B cell (primary cell): ENCODE data around the gene NTMT1. TPM values are rescaled to one million over a fixed set of nuclear protein-coding genes. Genes with fewer than 3 reads are reported as not detected.

Source experiments
- ATAC-seq: fragments of 200-7000 bp; cut with Tn5 transposase; one replicate; pipeline ENCODE4 v1.10.0; 2021; ENCODE audit warnings: low read depth, mild to moderate bottlenecking, moderate number of reproducible peaks, moderate library complexity
- CTCF ChIA-PET: fragments of 350-600 bp; sonication (Branson Sonifier 250); formaldehyde crosslinking; loops from one replicate; lab custom pipeline; 2021; ENCODE audit warnings: antibody characterized with exemption, inconsistent platforms; lab: Charles Lee
- POLR2A ChIA-PET: fragments of 350-600 bp; sonication (Branson Sonifier 250); formaldehyde crosslinking; loops from one replicate; lab custom pipeline; 2021; ENCODE audit warnings: antibody characterized with exemption; lab: Charles Lee
- DNase-seq: peaks from one replicate; pipeline ENCODE4 v3.0.0; 2013
- H2AFZ ChIP-seq: 2 replicates; pipeline ENCODE4 v1.6.1; 2012; ENCODE audit warnings: mild to moderate bottlenecking, low read depth, low read length; ENCODE audit not compliant: insufficient read depth, poor library complexity, severe bottlenecking
- H3K27ac ChIP-seq, 2 donors: 1 replicate in 1 of 2; 2 replicates in 1 of 2; pipeline ENCODE4 v1.5.1; 2012 to 2013; ENCODE audit warnings: low read length in 2 of 2, mild to moderate bottlenecking in 2 of 2, moderate library complexity in 1 of 2
- H3K27me3 ChIP-seq, 4 experiments: fragments of 200-600 bp in 1 of 4; sonication (generic) in 1 of 4; replicated peaks in 1 of 4; 1 replicate in 2 of 4; 2 replicates in 2 of 4; pipeline versions ENCODE4 v1.6.1 to v1.7.0; 2013 to 2016; ENCODE audit warnings: low read length in 3 of 4, mild to moderate bottlenecking in 2 of 4, mixed read lengths in 1 of 4, moderate library complexity in 1 of 4; ENCODE audit not compliant: insufficient read depth in 4 of 4, control insufficient read depth in 3 of 4; ENCODE audit errors: control extremely low read depth in 1 of 4
- H3K36me3 ChIP-seq, 2 experiments: replicated peaks in 1 of 2; 1 replicate in 1 of 2; 2 replicates in 1 of 2; pipeline versions ENCODE4 v1.6.1 to v1.7.1; 2013; ENCODE audit warnings: low read length in 1 of 2; ENCODE audit not compliant: insufficient read depth in 2 of 2, control insufficient read depth in 1 of 2; ENCODE audit errors: control extremely low read depth in 1 of 2, extremely low read depth in 1 of 2
- H3K4me1 ChIP-seq, 2 donors: fragments of 200-600 bp in 1 of 2; sonication (generic) in 1 of 2; 1 replicate in 1 of 2; 2 replicates in 1 of 2; pipeline versions ENCODE4 v1.5.1 to v1.6.1; 2013 to 2017; ENCODE audit warnings: low read length in 2 of 2; ENCODE audit not compliant: control insufficient read depth in 2 of 2, insufficient read depth in 2 of 2
- H3K4me2 ChIP-seq: replicated peaks from 2 replicates; pipeline ENCODE3; 2012; ENCODE audit warnings: mild to moderate bottlenecking, low read depth, low read length; ENCODE audit not compliant: poor library complexity, severe bottlenecking
- H3K4me3 ChIP-seq, 5 experiments: fragments of 200-600 bp in 1 of 5; sonication (generic) in 1 of 5; 1 replicate in 3 of 5; 2 replicates in 2 of 5; pipeline versions ENCODE4 v1.5.1 to v1.7.0; 2011 to 2016; ENCODE audit warnings: low read length in 4 of 5, mild to moderate bottlenecking in 4 of 5, low read depth in 2 of 5, control low read depth in 1 of 5, moderate library complexity in 1 of 5; ENCODE audit not compliant: insufficient read depth in 1 of 5; ENCODE audit errors: control extremely low read depth in 1 of 5, extremely low read depth in 1 of 5
- H3K79me2 ChIP-seq: fragments of 200-600 bp; sonication (generic); one replicate; pipeline ENCODE4 v1.6.0; 2016; ENCODE audit warnings: low read length; ENCODE audit not compliant: control insufficient read depth, insufficient read depth
- H3K9ac ChIP-seq: fragments of 200-600 bp; sonication (generic); 2 replicates; pipeline ENCODE4 v1.6.1; 2017; ENCODE audit warnings: mild to moderate bottlenecking, low read length, moderate library complexity
- H3K9me3 ChIP-seq, 3 donors: one replicate each; pipeline versions ENCODE4 v1.6.1 to v1.7.1; 2013; ENCODE audit warnings: low read length in 2 of 3; ENCODE audit not compliant: control insufficient read depth in 2 of 3, insufficient read depth in 1 of 3; ENCODE audit errors: control extremely low read depth in 1 of 3
- H4K20me1 ChIP-seq: 2 replicates; pipeline ENCODE4 v1.6.0; 2012; ENCODE audit warnings: mild to moderate bottlenecking, low read length; ENCODE audit not compliant: insufficient read depth, control insufficient read depth, poor library complexity, severe bottlenecking
- H3K27ac Mint-ChIP-seq: one replicate; pipeline ENCODE4 v1.8.0; 2021; ENCODE audit warnings: mixed read lengths
- H3K27me3 Mint-ChIP-seq: one replicate; pipeline ENCODE4 v1.8.0; 2021; ENCODE audit warnings: mixed read lengths
- H3K4me1 Mint-ChIP-seq: one replicate; pipeline ENCODE4 v1.8.0; 2021; ENCODE audit warnings: mixed read lengths
- H3K4me3 Mint-ChIP-seq: one replicate; pipeline ENCODE4 v1.8.0; 2021; ENCODE audit warnings: mixed read lengths
- H3K9me3 Mint-ChIP-seq: one replicate; pipeline ENCODE4 v1.8.0; 2022; ENCODE audit warnings: mixed read lengths; ENCODE audit not compliant: insufficient read depth
- CTCF ChIP-seq: fragments of 200-600 bp; IDR thresholded peaks from one replicate; pipeline ENCODE4 v1.8.0; 2022; ENCODE audit warnings: antibody characterized with exemption, mild to moderate bottlenecking
- EZH2 ChIP-seq: IDR thresholded peaks from 2 replicates; pipeline ENCODE4 v1.6.1; 2012; ENCODE audit warnings: borderline replicate concordance, low read depth, mild to moderate bottlenecking, moderate library complexity, low read length; ENCODE audit not compliant: insufficient read depth, poor library complexity, severe bottlenecking
- WGBS: methylation state at CpG from one replicate; pipeline ENCODE4 v1.1.5; 2013; ENCODE audit warnings: missing lambda C conversion rate; ENCODE audit not compliant: insufficient coverage; 5-methylcytosine and 5-hydroxymethylcytosine counted together
- intact Hi-C: fragments of 100-400 bp; cut with micrococcal nuclease; formaldehyde crosslinking; loops from one replicate; pipeline ENCODE4 v1.10.0; 2022
- polyA plus RNA-seq: library from polyadenylated mRNA; depleted of rRNA; stranded (reverse); fragments of >200 nt; gene quantifications from 2 replicates; pipeline ENCODE4 v1.2.3, GENCODE V29; 2012
- total RNA-seq, 2 donors: library from RNA; stranded (reverse); fragments of 120-200 nt in 1 of 2; gene quantifications; 1 replicate in 1 of 2; 2 replicates in 1 of 2; pipeline versions ENCODE4 v1.2.3 to v1.2.4, GENCODE V29; 2013 to 2022

The NTMT1 gene
- total and polyA plus RNA-seq, 2 donors (not counting 1 experiment from before 2014, with no cell fraction given), result 21.8 to 35.3 TPM

DNA sequence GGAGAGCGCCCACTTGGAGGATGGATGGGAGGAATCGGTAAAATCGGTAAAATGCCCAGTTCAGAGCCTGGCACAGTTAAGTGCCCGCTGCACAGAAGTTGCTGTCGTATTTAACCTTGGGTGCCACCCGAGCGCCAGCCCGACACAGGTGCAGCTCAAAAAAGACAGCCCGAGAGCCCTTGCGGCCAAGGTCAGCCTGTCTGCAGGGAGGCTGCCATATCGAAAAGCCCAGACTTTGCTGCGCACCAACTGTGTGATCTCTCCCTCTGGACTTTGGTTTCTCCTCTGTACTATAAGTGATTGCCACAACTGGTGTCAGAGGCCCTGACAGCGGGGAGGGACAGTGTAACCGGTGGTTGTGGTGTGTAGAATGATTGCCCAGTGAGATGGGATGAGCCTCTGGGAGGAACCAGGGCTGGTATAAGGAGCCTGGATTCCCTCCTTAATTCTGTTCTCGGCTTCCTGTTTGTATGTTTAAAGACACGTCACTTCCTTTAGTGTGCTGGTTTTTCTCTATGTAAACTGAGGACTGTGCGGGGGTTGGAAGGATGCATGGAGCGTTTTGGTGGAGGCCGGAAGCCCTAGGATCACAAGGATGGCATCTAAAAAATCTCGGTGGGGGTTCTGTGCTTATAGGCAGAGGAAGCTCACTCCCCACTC is 792 bp downstream of the NTMT1 start:
- H2AFZ ChIP-seq, result peak overlapping the region; percentile 59

More for the DNA sequence above, 792 bp downstream of the NTMT1 start:
- H4K20me1 ChIP-seq, result peaks cover 50% of the 10 kb centered on the region
- peak; percentile 19 for ATAC-seq
- peaks cover 29 to 34% of the 10 kb centered on the region in 2 donors for H3K4me1 ChIP-seq
- H3K79me2 ChIP-seq, result peaks cover 63% of the 10 kb centered on the region
- H3K4me2 ChIP-seq, result peak overlapping the region; percentile 94
- POLR2A ChIA-PET, result interaction anchor here (0.7 to 2.9 kb wide), 5 partner anchors 13 to 1075 kb away, joined by 3 to 22 read pairs (median 3); partner anchors contain the start of gene IER5L
- no peak for TF ChIP-seq EZH2
- TF ChIP-seq CTCF, result no peak
- intact Hi-C loops, result loop anchor here (1.0 to 10.0 kb wide), 8 partner anchors 16 to 682 kb away; partner anchors contain the start of genes ASB6, DOLK, MIGA2 and NUP188
- H3K4me1 Mint-ChIP-seq, result peaks cover 55% of the 10 kb centered on the region
- peak overlapping the region; percentile 70 to 99 for H3K27ac ChIP-seq
- peak; percentile 73 for DNase-seq
- H3K36me3 ChIP-seq, result peaks cover 0 to 11% of the 10 kb centered on the region in 2 experiments
- peak overlapping the region; percentile 51 to 89 (median 88) for H3K4me3 ChIP-seq
- peaks cover 6% of the 10 kb centered on the region for H3K27me3 Mint-ChIP-seq
- CTCF ChIA-PET, result interaction anchor here (0.6 to 12.5 kb wide), 13 partner anchors 11 to 898 kb away, joined by 3 to 269 read pairs (median 5); partner anchors contain the start of gene ASB6
- peak overlapping the region; percentile 97 for H3K9ac ChIP-seq
- H3K27ac Mint-ChIP-seq, result peak overlapping the region; percentile 72
- peak overlapping the region; percentile 84 for H3K4me3 Mint-ChIP-seq
- WGBS, result 7% methylated on average over 20 of the region's 20 CpGs
- H3K9me3 Mint-ChIP-seq, result no peaks in the 10 kb centered on the region
- H3K27me3 ChIP-seq, result peaks cover 0 to 4% (median 0%) of the 10 kb centered on the region in 4 experiments
- no peaks in the 10 kb centered on the region for H3K9me3 ChIP-seq
